Peyer's patch (tissue), 4 donors: ENCODE measurements around the gene C17orf67. TPM values are rescaled to one million over a fixed set of nuclear protein-coding genes. Genes with fewer than 3 reads are reported as not detected.
A peak's percentile ranks its signal among the peaks of the same experiment; 100 is the strongest.

Experiments used
- DNase-seq, 3 donors: peaks; one replicate each; pipeline ENCODE4 v3.0.0-alpha.2; 2017 to 2019
- H3K27ac ChIP-seq, 4 donors: fragments of 200-600 bp; sonication (generic); one replicate each; pipeline ENCODE4 v1.5.1; 2016 to 2019
- H3K27me3 ChIP-seq, 2 donors: fragments of 200-600 bp; sonication (generic); one replicate each; pipeline ENCODE4 v1.5.1; 2019
- H3K36me3 ChIP-seq, 3 donors: fragments of 200-600 bp; sonication (generic); one replicate each; pipeline ENCODE4 v1.5.1; 2016 to 2019
- H3K4me1 ChIP-seq, 4 donors: fragments of 200-600 bp; sonication (generic); one replicate each; pipeline ENCODE4 v1.5.1; 2016 to 2019
- H3K4me3 ChIP-seq, 4 donors: fragments of 200-600 bp; sonication (generic); 1 replicate in 3 of 4; 2 replicates in 1 of 4; pipeline ENCODE4 v1.5.1; 2016 to 2019; ENCODE audit warnings: mild to moderate bottlenecking in 1 of 4
- H3K9me3 ChIP-seq, 4 donors: fragments of 200-600 bp; sonication (generic); one replicate each; pipeline ENCODE4 v1.5.1; 2016 to 2019; ENCODE audit warnings: mild to moderate bottlenecking in 1 of 4
- POLR2A ChIP-seq, 2 donors: fragments of 450-650 bp; IDR thresholded peaks; one replicate each; pipeline ENCODE4 v1.5.1; 2017; ENCODE audit warnings: antibody characterized with exemption in 2 of 2, mild to moderate bottlenecking in 2 of 2, moderate library complexity in 2 of 2
- total RNA-seq, 4 donors: library from RNA; depleted of rRNA; stranded (reverse); fragments of >200 nt; gene quantifications; one replicate each; pipeline ENCODE4 v1.1.0, GENCODE V29; 2016
- TF ChIP-seq, protein P1 (sequence below), 6 experiments: fragments of 450-650 bp in 4 of 6; fragments of 200-600 bp in 2 of 6; sonication (generic) in 1 of 6; IDR thresholded peaks; one replicate each; pipeline ENCODE4 v1.5.1; 2017 to 2019; ENCODE audit warnings: antibody characterized with exemption in 6 of 6, mild to moderate bottlenecking in 3 of 6, moderate library complexity in 1 of 6

C17orf67 gene
- total RNA-seq, 4 donors from 2014 or later, result 1.7 to 10.7 TPM; not detected in 2

- H3K36me3 ChIP-seq, result no peaks in the 10 kb centered on the region
- H3K9me3 ChIP-seq, result no peaks in the 10 kb centered on the region
- H3K27me3 ChIP-seq, result no peaks in the 10 kb centered on the region
Measured at GRCh38 chr17:56801459-56802178, 32.1 kb downstream of the C17orf67 start.

GRCh38 chr17:56798916-56799315 lies 34.8 kb downstream of the C17orf67 start:
- Histone ChIP-seq H3K4me1 (peaks cover 0 to 11% (median 0%) of the 10 kb centered on the region in 4 donors), H3K9me3 (no peaks in the 10 kb centered on the region), H3K27ac (no peak overlapping the region), H3K27me3 (no peaks in the 10 kb centered on the region), H3K36me3 (no peaks in the 10 kb centered on the region), H3K4me3 (no peak overlapping the region)
- TF ChIP-seq POLR2A (IDR thresholded peaks at IDR 0.05), result no peak
- TF ChIP-seq, protein P1, sequence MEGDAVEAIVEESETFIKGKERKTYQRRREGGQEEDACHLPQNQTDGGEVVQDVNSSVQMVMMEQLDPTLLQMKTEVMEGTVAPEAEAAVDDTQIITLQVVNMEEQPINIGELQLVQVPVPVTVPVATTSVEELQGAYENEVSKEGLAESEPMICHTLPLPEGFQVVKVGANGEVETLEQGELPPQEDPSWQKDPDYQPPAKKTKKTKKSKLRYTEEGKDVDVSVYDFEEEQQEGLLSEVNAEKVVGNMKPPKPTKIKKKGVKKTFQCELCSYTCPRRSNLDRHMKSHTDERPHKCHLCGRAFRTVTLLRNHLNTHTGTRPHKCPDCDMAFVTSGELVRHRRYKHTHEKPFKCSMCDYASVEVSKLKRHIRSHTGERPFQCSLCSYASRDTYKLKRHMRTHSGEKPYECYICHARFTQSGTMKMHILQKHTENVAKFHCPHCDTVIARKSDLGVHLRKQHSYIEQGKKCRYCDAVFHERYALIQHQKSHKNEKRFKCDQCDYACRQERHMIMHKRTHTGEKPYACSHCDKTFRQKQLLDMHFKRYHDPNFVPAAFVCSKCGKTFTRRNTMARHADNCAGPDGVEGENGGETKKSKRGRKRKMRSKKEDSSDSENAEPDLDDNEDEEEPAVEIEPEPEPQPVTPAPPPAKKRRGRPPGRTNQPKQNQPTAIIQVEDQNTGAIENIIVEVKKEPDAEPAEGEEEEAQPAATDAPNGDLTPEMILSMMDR (IDR thresholded peaks at IDR 0.05), result no peak
- DNase-seq, result no peak

More at GRCh38 chr17:56801459-56802178, 32.1 kb downstream of the C17orf67 start:
- Histone ChIP-seq H3K4me3 (no peak overlapping the region), H3K27ac (peak overlapping the region in 1 of 4 donors; percentile 29), H3K4me1 (no peaks in the 10 kb centered on the region)
- TF ChIP-seq, protein P1 (IDR thresholded peaks at IDR 0.05), result no peak
- TF ChIP-seq POLR2A (IDR thresholded peaks at IDR 0.05), result no peak
- no peak for DNase-seq

- H3K9me3 ChIP-seq, result no peaks in the 10 kb centered on the region
- no peaks in the 10 kb centered on the region for H3K27me3 ChIP-seq
- peaks cover 0 to 11% (median 0%) of the 10 kb centered on the region in 4 donors for H3K4me1 ChIP-seq
- TF ChIP-seq POLR2A (IDR thresholded peaks at IDR 0.05), result no peak
- TF ChIP-seq, protein P1 (IDR thresholded peaks at IDR 0.05), result no peak
- no peaks in the 10 kb centered on the region for H3K36me3 ChIP-seq
- H3K4me3 ChIP-seq, result no peak overlapping the region
- H3K27ac ChIP-seq, result no peak overlapping the region
- no peak for DNase-seq
Measured at GRCh38 chr17:56796536-56796935, 37.2 kb downstream of the C17orf67 start.

DNA sequence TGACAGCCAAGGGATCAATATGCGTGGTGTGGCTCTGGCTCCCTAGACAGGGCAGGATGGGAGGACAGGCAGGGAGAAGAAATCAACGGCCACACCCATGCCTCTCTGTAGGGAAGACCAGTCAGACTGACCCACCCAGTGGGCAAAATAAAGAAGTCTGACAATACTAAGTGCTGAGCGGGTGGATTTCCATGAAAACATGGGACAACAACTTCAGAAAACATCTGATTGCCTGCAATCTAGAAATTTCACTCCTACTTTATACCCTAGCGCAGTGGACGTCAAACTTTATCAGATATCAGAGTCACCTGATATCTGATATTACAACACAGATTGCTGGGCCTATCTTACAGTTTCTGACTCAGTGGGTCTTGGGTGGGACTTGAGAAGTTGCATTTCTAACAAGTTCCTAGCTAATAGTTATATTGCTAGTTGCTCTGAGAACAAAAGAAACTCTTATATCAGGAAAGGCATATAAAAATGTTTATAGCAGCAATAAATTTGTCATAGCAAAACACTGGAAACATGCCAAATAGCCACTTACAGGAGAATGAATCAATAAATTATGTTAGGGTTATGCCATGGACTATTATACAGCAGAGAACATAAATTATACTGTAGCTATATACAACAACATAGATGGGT lies 38.4 kb downstream of the C17orf67 start:
- Histone ChIP-seq H3K27ac (peak overlapping the region in 2 of 4 donors; percentile 33 to 72), H3K36me3 (no peaks in the 10 kb centered on the region), H3K27me3 (no peaks in the 10 kb centered on the region), H3K9me3 (no peaks in the 10 kb centered on the region), H3K4me3 (no peak overlapping the region), H3K4me1 (peaks cover 0 to 11% (median 0%) of the 10 kb centered on the region in 4 donors)
- TF ChIP-seq POLR2A (IDR thresholded peaks at IDR 0.05), result no peak
- TF ChIP-seq, protein P1 (IDR thresholded peaks at IDR 0.05), result peak in 1 of 6 experiments; percentile 8
- DNase-seq, result peak in 1 of 3 donors; percentile 47

DNA sequence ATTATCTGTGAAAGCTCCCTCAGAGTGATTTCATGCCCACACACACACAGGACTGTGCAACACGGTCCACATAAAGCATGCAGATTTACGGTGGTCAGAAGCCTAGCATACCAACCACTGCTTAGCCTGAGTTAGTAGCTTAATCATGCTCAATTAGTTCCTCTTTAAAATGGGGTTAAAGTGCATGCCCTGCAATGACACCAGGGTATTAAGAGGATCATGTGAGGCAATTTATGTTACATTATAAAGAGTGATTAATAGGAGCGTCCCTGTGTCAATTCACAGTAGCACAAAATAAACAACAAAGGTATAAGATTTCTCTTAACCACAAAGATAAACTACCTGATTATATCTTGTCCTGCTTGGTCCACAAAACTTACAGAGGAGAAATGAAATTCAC lies 39.8 kb downstream of the C17orf67 start:
- no peak for DNase-seq
- Histone ChIP-seq H3K4me3 (no peak overlapping the region), H3K27ac (no peak overlapping the region), H3K4me1 (peaks cover 0 to 11% (median 0%) of the 10 kb centered on the region in 4 donors), H3K36me3 (no peaks in the 10 kb centered on the region), H3K9me3 (no peaks in the 10 kb centered on the region), H3K27me3 (no peaks in the 10 kb centered on the region)
- TF ChIP-seq, protein P1 (IDR thresholded peaks at IDR 0.05), result no peak
- TF ChIP-seq POLR2A (IDR thresholded peaks at IDR 0.05), result no peak
